Mucosa of descending colon (tissue), 3 donors: ENCODE data around the gene SH3GL2. TPM values are rescaled to one million over a fixed set of nuclear protein-coding genes. Genes with fewer than 3 reads are reported as not detected.
A peak's percentile ranks its signal among the peaks of the same experiment; 100 is the strongest.

ENCODE experiments used
- ATAC-seq: fragments of 200-7000 bp; cut with Tn5 transposase; one replicate; pipeline ENCODE4 v1.9.1; 2020; ENCODE audit warnings: mild to moderate bottlenecking, moderate library complexity
- DNase-seq, 3 donors: peaks; one replicate each; pipeline ENCODE4 v3.0.0-alpha.2; 2020
- H3K36me3 ChIP-seq: fragments of 200-600 bp; one replicate; pipeline ENCODE4 v1.8.0; 2021; ENCODE audit warnings: low read depth, mild to moderate bottlenecking
- H3K4me1 ChIP-seq: fragments of 200-600 bp; one replicate; pipeline ENCODE4 v1.8.0; 2021; ENCODE audit warnings: low read depth, mild to moderate bottlenecking
- H3K4me3 ChIP-seq: fragments of 200-600 bp; one replicate; pipeline ENCODE4 v1.8.0; 2021; ENCODE audit warnings: mild to moderate bottlenecking
- H3K9me3 ChIP-seq: fragments of 200-600 bp; one replicate; pipeline ENCODE4 v1.8.0; 2021; ENCODE audit warnings: mild to moderate bottlenecking
- intact Hi-C, 2 donors: fragments of 100-400 bp; cut with DNase I in 1 of 2; cut with micrococcal nuclease in 1 of 2; formaldehyde crosslinking; loops; one replicate each; pipeline versions ENCODE4 v1.11.0 to v1.11.1; 2022; cut with DNase I, micrococcal nuclease
- total RNA-seq, 3 donors: library from RNA; stranded (reverse); fragmentation: NEBNext Ultra II Directional in 2 of 3; extraction: Animal tissue kit (Norgen Biotek cat#: 25700) in 2 of 3; gene quantifications; one replicate each; pipeline versions ENCODE4 v1.2.1 to v1.2.4, GENCODE V29; 2021 to 2023
- TF ChIP-seq, protein P1 (sequence below): fragments of 200-600 bp; IDR thresholded peaks from one replicate; pipeline ENCODE4 v1.8.0; 2022; ENCODE audit warnings: antibody characterized with exemption, mild to moderate bottlenecking
- donor health status: DM: no; HTN: no; CAD: no; lungs with moderate emphysema.
- donor health status: DM: no; HTN: no; CAD: no.
- donor health status: DM: no; HTN: yes; CAD: no.

SH3GL2 gene
- total RNA-seq, 3 donors from 2014 or later, result 0.38 to 0.73 (median 0.63) TPM

DNA sequence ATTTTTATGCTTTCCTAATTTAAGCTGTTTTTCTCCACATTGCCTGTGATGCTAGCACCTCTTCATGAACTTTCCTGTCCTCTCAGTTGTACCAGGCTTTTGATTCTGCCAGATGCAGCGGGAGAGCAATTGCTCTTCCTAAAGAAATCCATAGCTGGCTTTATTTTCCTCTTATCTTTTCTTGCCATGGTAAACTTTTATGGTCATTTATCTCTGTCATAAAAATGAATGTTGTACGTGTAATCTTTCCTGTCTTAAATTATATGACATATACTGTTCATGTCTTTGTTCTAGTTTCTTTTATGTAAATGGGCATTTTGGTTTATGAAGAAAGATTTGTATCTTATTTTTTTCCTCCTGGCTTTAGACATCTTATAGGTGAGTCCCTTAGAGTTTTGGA is 127.5 kb downstream of the SH3GL2 start:
- intact Hi-C loops, result no loop called here
- H3K4me1 ChIP-seq, result no peaks in the 10 kb centered on the region

DNA sequence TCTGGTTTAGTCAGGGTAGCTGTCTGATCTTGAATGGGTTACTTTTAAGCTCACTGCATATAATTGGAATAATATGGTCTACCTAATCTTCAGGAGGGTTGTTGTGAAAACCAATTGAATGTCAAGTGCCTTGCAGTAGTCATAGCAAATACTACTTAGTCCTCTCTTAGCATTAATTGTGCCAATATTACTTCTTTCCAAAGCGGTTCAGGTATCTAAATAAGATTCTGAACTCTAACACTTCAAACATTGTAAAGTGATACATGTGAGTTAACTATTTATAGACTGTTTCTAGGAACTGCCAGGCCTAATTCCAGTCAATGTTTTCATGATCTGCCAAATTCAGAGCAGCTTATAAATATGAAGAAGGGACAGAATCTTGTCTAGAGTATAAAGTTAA is 140.2 kb downstream of the SH3GL2 start:
- intact Hi-C loops, result no loop called here
- TF ChIP-seq, protein P1, sequence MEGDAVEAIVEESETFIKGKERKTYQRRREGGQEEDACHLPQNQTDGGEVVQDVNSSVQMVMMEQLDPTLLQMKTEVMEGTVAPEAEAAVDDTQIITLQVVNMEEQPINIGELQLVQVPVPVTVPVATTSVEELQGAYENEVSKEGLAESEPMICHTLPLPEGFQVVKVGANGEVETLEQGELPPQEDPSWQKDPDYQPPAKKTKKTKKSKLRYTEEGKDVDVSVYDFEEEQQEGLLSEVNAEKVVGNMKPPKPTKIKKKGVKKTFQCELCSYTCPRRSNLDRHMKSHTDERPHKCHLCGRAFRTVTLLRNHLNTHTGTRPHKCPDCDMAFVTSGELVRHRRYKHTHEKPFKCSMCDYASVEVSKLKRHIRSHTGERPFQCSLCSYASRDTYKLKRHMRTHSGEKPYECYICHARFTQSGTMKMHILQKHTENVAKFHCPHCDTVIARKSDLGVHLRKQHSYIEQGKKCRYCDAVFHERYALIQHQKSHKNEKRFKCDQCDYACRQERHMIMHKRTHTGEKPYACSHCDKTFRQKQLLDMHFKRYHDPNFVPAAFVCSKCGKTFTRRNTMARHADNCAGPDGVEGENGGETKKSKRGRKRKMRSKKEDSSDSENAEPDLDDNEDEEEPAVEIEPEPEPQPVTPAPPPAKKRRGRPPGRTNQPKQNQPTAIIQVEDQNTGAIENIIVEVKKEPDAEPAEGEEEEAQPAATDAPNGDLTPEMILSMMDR, result no peak
- no peak for ATAC-seq
- H3K4me3 ChIP-seq, result no peak overlapping the region
- no peaks in the 10 kb centered on the region for H3K36me3 ChIP-seq
- H3K4me1 ChIP-seq, result no peaks in the 10 kb centered on the region
- peaks cover 6% of the 10 kb centered on the region for H3K9me3 ChIP-seq
- DNase-seq, result no peak

More for the DNA sequence above, 127.5 kb downstream of the SH3GL2 start:
- peak; percentile 83 for ATAC-seq
- DNase-seq, result peak in 1 of 3 donors; percentile 9
- TF ChIP-seq, protein P1, result no peak
- Histone ChIP-seq H3K4me3 (no peak overlapping the region), H3K36me3 (no peaks in the 10 kb centered on the region), H3K9me3 (no peaks in the 10 kb centered on the region)

DNA sequence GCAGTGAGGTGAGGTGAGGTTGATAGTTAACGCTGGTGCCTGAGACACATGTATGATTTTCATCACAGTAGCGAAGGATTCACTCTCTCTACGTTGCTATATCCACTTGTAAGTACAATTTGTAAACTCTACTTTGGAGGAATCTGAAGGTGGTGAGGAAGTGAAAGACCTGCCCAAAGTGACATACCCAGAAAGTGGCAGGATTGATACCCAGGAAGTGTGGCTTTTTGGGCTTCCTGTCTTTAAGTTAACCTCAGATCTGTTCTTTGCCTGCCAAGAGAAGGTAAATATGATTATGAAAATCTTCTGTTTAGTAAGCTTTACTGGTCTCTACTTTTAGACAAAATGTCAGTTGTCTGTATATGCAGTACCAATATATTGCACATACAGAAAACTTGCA is 143.1 kb downstream of the SH3GL2 start:
- DNase-seq, result no peak
- Histone ChIP-seq H3K9me3 (peaks cover 7% of the 10 kb centered on the region), H3K4me1 (no peaks in the 10 kb centered on the region), H3K36me3 (no peaks in the 10 kb centered on the region), H3K4me3 (no peak overlapping the region)
- ATAC-seq, result no peak
- intact Hi-C loops, result no loop called here
- TF ChIP-seq, protein P1, result no peak

DNA sequence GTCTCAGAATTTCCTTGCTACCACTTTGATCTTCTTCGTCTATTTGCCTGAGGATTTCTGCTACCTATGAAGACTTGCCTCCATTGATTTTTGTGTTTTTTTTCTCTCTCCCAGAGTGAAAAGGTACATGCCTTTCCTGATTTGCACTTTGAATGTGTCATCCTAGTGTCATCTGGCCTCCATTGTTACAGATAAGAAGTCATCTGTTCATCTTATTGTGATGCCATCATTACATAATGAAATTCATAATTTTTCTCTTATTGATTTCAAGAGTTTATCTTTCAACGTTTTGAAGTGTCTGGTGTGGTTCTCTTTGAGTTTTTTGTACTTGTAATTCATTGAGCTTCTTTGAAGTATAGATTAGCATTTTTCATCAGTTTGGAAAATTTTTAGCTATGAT is 144.8 kb downstream of the SH3GL2 start:
- H3K36me3 ChIP-seq, result no peaks in the 10 kb centered on the region

DNA sequence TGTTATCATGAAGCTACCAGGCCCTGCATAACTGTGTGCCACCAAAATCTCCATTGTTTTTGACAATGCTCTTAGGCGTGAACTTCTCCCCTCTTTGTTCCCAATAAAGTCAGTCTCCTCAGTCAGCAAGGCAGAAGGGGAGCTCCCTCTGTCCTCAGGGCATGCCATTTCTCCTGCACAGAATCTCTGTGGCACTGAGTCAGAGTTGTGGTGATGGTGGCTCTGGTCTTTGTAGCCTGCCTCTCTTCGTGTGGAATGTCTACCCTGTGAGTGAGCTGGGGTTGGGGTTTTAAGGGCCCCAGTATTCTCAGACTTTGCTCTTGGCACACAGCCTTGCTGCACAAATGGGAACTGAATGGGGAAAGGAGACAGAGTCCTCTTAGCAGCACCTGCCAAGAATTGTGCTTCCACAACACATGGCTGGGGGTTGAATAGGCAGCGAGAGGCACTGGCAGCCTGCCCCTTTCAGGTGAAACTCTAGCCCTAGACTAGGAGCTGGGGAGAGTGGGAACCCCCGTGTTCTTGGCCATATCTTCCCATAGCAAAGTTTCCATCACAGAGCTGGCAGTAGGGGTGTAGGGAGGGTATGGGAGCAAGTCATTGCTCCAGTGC is 146.6 kb downstream of the SH3GL2 start:
- intact Hi-C loops, result no loop called here
- TF ChIP-seq, protein P1, result no peak
- Histone ChIP-seq H3K4me3 (no peak overlapping the region), H3K4me1 (no peaks in the 10 kb centered on the region), H3K36me3 (no peaks in the 10 kb centered on the region), H3K9me3 (peaks cover 7% of the 10 kb centered on the region)
- ATAC-seq, result no peak
- no peak for DNase-seq

More for the DNA sequence above, 144.8 kb downstream of the SH3GL2 start:
- peaks cover 7% of the 10 kb centered on the region for H3K9me3 ChIP-seq
- no peak overlapping the region for H3K4me3 ChIP-seq
- TF ChIP-seq, protein P1, result no peak
- intact Hi-C loops, result no loop called here
- ATAC-seq (no peak), DNase-seq (no peak)
- H3K4me1 ChIP-seq, result no peaks in the 10 kb centered on the region

DNA sequence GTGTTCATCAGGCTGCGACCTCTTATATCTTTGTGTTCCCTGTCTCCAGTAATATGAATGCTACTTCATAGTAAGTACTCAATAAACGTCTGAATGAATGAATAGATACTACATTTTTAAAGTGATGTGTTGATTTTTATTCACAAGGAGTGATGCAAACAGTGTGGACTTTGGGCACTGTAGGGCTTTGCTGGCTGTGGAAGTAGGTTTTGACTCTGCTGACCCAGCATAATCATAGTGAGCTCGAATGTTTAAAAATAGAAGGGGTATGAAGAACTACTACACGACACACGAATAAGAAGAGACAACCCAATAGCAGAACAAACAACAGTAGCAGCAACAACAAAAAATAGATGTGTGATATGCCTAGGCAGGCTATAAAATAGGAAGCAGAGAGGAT is 147.4 kb downstream of the SH3GL2 start:
- no peaks in the 10 kb centered on the region for H3K36me3 ChIP-seq
- peaks cover 7% of the 10 kb centered on the region for H3K9me3 ChIP-seq
- no peak for DNase-seq
- intact Hi-C loops, result no loop called here
- TF ChIP-seq, protein P1, result no peak
- H3K4me1 ChIP-seq, result no peaks in the 10 kb centered on the region
- ATAC-seq, result no peak
- no peak overlapping the region for H3K4me3 ChIP-seq
